Hepatocyte (in vitro differentiated cells): ENCODE measurements around the gene IFT27.

Experiments
- EZH2 ChIP-seq: fragments of 200-600 bp; sonication (generic); IDR thresholded peaks from 2 replicates; pipeline ENCODE4 v1.6.1; 2016; ENCODE audit warnings: antibody characterized with exemption, mild to moderate bottlenecking, borderline replicate concordance
- TF ChIP-seq, protein P1 (sequence below): fragments of 200-600 bp; sonication (generic); IDR thresholded peaks from 2 replicates; pipeline ENCODE4 v1.5.1; 2016; ENCODE audit warnings: antibody characterized with exemption, mild to moderate bottlenecking; ENCODE audit not compliant: poor library complexity

DNA sequence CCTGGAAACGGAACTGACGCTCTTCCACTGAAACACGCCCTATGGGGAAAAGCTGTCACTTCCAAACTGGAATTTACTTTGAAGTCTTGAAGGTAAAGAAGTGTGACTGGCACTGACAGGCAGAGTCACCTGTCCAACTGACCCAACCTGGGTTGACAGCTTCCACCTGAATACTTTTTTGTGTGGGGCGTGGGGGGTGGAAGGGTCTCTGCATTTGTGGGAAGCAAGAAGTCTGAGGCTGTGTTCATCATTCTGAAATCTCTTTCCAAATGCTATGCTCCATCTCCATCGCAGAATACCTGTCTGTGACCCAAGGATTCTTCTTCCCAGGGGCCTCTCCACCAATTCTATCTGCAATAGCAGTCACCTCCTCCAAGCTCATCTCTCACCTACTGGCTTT is 7.8 kb downstream of the IFT27 start:
- TF ChIP-seq, protein P1, sequence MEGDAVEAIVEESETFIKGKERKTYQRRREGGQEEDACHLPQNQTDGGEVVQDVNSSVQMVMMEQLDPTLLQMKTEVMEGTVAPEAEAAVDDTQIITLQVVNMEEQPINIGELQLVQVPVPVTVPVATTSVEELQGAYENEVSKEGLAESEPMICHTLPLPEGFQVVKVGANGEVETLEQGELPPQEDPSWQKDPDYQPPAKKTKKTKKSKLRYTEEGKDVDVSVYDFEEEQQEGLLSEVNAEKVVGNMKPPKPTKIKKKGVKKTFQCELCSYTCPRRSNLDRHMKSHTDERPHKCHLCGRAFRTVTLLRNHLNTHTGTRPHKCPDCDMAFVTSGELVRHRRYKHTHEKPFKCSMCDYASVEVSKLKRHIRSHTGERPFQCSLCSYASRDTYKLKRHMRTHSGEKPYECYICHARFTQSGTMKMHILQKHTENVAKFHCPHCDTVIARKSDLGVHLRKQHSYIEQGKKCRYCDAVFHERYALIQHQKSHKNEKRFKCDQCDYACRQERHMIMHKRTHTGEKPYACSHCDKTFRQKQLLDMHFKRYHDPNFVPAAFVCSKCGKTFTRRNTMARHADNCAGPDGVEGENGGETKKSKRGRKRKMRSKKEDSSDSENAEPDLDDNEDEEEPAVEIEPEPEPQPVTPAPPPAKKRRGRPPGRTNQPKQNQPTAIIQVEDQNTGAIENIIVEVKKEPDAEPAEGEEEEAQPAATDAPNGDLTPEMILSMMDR, result no peak
- TF ChIP-seq EZH2, result no peak
